GM13977 (cell line): ENCODE measurements around the gene FGFBP3.

Experiments
- DNase-seq: peaks from one replicate; pipeline ENCODE4 v3.0.0; 2012; ENCODE audit warnings: low spot score
- in situ Hi-C: fragments of 300-500 bp; cut with MboI; formaldehyde crosslinking; loops from one replicate; pipeline ENCODE4 v1.12.0; 2022; ENCODE audit warnings: low sequenced_read_pairs, low pct_unique_long_range_greater_than_20kb, mixed read lengths, inconsistent platforms; ENCODE audit not compliant: unreplicated experiment
- TF ChIP-seq, protein P1 (sequence below): IDR thresholded peaks from 2 replicates; pipeline ENCODE4 v1.5.1; 2012; ENCODE audit warnings: mild to moderate bottlenecking, control low read depth; ENCODE audit not compliant: insufficient read depth; ENCODE audit errors: extremely low read depth, missing control alignments

Gene FGFBP3

GRCh38 chr10:91924212-91925021, 15.1 kb upstream of the FGFBP3 start:
- TF ChIP-seq, protein P1, sequence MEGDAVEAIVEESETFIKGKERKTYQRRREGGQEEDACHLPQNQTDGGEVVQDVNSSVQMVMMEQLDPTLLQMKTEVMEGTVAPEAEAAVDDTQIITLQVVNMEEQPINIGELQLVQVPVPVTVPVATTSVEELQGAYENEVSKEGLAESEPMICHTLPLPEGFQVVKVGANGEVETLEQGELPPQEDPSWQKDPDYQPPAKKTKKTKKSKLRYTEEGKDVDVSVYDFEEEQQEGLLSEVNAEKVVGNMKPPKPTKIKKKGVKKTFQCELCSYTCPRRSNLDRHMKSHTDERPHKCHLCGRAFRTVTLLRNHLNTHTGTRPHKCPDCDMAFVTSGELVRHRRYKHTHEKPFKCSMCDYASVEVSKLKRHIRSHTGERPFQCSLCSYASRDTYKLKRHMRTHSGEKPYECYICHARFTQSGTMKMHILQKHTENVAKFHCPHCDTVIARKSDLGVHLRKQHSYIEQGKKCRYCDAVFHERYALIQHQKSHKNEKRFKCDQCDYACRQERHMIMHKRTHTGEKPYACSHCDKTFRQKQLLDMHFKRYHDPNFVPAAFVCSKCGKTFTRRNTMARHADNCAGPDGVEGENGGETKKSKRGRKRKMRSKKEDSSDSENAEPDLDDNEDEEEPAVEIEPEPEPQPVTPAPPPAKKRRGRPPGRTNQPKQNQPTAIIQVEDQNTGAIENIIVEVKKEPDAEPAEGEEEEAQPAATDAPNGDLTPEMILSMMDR: no peak
- in situ Hi-C loops: no loop called here
- peak; percentile 53 for DNase-seq

DNA sequence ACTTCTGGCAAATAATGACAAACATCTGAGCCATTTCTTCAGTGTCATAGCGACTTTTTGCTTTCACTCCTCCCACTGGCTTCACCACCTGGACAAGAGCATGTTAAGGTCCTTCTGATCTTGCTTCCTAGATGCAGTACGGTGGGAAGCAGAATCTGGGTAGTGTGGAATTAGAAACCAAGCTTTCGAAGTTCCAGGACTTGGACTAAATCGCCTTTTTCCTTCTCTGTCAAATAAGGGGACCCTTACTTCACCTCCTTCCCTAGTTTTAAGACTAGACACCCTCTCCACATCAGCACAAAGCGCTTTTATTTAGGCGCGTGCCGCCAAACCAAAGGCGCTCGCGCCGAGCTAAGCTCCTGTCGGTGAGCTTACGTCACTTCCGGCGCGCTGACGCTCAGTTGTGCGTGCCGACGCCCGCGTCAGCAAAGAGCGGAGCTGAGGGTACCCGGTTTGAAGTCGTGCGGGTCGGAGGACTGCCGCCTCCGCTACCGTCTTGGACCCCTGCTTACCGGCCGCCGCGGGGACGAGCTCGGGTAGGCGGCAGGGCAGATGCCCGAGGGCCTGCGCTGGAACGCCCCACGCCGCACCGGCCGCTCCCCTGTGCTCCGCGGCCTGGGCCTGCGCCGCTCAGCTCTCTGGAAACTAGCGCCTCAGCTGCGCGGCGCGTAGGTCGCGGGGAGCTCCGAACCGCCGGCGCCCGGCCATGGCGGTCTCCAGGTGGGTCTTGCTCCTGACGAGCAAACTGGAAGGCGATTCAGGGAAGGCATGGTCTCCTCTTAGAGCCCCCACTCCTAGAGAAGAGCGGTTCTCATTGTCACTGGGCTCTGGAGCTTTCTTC, 14.3 kb upstream of the FGFBP3 start, which contains the start of gene BTAF1:
TSS of gene BTAF1 (plus strand) at position 400 of the 841 bp plus-strand sequence. CDS start at position 707, 307 bp downstream.
- peak; percentile 92 for DNase-seq
- in situ Hi-C loops: no loop called here
- TF ChIP-seq, protein P1: no peak

GRCh38 chr10:91919651-91920050, 10.4 kb upstream of the FGFBP3 start:
- TF ChIP-seq, protein P1: no peak
- no peak for DNase-seq
- in situ Hi-C loops: no loop called here

- no peak for DNase-seq
- TF ChIP-seq, protein P1: no peak
- in situ Hi-C loops: no loop called here
Measured at GRCh38 chr10:91910467-91910866, 1.2 kb upstream of the FGFBP3 start.

- in situ Hi-C loops: no loop called here
- TF ChIP-seq, protein P1: peak; percentile 80
- peak; percentile 90 for DNase-seq
Measured at GRCh38 chr10:91908337-91909116, 759 bp downstream of the FGFBP3 start.

DNA sequence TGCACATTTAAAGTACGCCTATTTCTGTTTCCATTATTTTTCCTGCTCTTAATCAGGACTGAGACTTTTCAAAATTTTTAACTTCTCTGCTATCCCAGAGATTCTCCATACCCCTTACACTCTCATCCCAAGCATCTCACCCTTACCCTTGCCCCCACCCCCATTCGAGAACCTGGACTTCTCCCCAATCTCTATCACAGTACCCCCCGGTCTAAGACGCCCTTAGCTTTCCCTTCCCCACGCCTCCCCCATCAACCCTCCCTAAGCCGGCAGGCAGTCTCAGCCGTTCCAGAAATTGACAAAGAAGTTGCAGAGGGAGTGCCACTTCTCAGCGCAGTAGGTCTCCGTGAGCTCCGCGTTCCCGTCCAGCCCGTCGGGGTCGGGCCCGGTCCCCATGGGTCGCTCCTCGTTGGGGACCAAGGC, 1.4 kb downstream of the FGFBP3 start:
- no peak for DNase-seq
- TF ChIP-seq, protein P1: no peak
- in situ Hi-C loops: no loop called here
